Stomach (tissue), 4 donors: Measurements from ENCODE around the gene PLXDC1.

Source experiments
- POLR2A ChIP-seq, 4 donors: fragments of 450-650 bp; IDR thresholded peaks; one replicate each; pipeline ENCODE4 v1.6.1; 2016; ENCODE audit warnings: antibody characterized with exemption in 4 of 4, control low read depth in 2 of 4, mild to moderate bottlenecking in 1 of 4, moderate library complexity in 1 of 4
- POLR2AphosphoS5 ChIP-seq, 3 donors: sonication (generic); formaldehyde crosslinking; IDR thresholded peaks; one replicate each; pipeline ENCODE4 v1.6.1; 2016; ENCODE audit warnings: antibody characterized with exemption in 3 of 3
- TF ChIP-seq, protein P1 (sequence below), 7 experiments: fragments of 450-650 bp in 4 of 7; fragments of 200-600 bp in 3 of 7; sonication (generic) in 3 of 7; IDR thresholded peaks; one replicate each; pipeline ENCODE4 v1.5.1; 2016 to 2019; ENCODE audit warnings: antibody characterized with exemption in 7 of 7, control low read depth in 2 of 7, mild to moderate bottlenecking in 1 of 7

DNA sequence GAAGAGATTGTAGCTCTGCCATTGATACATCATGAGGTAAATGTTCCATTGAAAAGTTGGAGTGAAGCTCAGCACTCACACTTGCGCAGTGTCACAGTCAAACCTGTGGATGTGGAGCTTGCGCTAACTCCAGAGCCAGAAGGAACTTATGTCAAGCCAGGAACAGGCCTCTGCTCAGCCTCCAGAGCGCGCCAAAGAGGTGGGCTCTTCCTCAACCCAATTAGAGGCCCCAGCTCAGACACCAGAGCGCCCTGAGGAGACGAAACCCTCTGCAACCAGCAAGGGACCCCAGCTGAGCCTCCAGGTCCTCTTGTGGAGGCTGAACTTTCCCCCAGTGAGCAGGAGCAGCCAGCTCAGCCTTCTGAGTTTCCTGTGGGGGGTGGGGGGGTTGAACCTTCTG lies 122.7 kb downstream of the PLXDC1 start:
- TF ChIP-seq, protein P1, sequence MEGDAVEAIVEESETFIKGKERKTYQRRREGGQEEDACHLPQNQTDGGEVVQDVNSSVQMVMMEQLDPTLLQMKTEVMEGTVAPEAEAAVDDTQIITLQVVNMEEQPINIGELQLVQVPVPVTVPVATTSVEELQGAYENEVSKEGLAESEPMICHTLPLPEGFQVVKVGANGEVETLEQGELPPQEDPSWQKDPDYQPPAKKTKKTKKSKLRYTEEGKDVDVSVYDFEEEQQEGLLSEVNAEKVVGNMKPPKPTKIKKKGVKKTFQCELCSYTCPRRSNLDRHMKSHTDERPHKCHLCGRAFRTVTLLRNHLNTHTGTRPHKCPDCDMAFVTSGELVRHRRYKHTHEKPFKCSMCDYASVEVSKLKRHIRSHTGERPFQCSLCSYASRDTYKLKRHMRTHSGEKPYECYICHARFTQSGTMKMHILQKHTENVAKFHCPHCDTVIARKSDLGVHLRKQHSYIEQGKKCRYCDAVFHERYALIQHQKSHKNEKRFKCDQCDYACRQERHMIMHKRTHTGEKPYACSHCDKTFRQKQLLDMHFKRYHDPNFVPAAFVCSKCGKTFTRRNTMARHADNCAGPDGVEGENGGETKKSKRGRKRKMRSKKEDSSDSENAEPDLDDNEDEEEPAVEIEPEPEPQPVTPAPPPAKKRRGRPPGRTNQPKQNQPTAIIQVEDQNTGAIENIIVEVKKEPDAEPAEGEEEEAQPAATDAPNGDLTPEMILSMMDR (IDR thresholded peaks at IDR 0.05): no peak
- no peak for TF ChIP-seq POLR2A (IDR thresholded peaks at IDR 0.05)
- TF ChIP-seq POLR2AphosphoS5 (IDR thresholded peaks at IDR 0.05): no peak
